Keratinocyte (primary cell): Measurements from ENCODE around the gene RPS6KA5.
"Not testable (repeated sequence)": the region's sequence is repeated elsewhere in the genome, so short reads cannot be mapped to it uniquely, and the experiment has no call there.

ENCODE experiments used
- EZH2 ChIP-seq: IDR thresholded peaks from one replicate; pipeline ENCODE4 v1.6.1; 2012; ENCODE audit warnings: inconsistent platforms, mild to moderate bottlenecking, low read length, moderate library complexity
- TF ChIP-seq, protein P1 (sequence below), 3 experiments: IDR thresholded peaks in 1 of 3; conservative IDR thresholded peaks in 1 of 3; optimal IDR thresholded peaks in 1 of 3; 2 replicates in 2 of 3; 3 replicates in 1 of 3; pipeline versions ENCODE3 to v1.5.1; 2011; ENCODE audit warnings: low read length in 3 of 3, mild to moderate bottlenecking in 3 of 3, moderate library complexity in 2 of 3, control low read depth in 1 of 3, inconsistent platforms in 1 of 3; ENCODE audit not compliant: insufficient read depth in 2 of 3; ENCODE audit errors: extremely low read depth in 1 of 3

DNA sequence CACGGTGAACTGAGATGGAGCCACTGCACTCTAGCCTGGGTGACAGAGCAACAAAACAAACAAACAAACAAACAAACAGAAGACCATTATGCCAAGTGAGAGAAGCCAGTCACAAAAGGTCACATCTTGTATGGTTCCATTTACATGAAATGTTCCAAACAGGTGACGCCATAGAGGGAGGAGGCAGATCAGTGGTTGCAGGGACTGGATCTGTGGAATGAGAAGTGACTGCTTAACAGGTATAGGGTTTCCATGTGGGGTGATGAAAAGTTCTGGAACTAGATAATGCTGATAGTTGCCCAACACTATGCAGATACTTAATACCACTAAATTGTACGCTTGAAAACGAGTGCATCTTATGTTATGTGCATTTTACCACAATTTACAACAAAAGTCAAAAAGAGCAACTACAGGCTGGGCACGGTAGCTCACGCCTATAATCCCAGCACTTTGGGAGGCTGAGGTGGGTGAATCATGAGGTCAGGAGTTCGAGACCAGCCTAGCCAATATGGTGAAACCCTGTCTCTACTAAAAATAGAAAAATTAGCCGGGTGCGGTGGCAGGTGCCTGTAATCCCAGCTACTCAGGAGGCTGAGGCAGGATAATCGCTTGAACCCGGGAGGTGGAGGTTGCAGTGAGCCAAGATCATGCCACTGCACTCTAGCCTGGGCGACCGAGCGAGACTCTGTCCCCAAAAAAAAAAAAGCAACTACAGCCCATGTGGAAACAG is 33.5 kb upstream of the RPS6KA5 start:
- TF ChIP-seq, protein P1, sequence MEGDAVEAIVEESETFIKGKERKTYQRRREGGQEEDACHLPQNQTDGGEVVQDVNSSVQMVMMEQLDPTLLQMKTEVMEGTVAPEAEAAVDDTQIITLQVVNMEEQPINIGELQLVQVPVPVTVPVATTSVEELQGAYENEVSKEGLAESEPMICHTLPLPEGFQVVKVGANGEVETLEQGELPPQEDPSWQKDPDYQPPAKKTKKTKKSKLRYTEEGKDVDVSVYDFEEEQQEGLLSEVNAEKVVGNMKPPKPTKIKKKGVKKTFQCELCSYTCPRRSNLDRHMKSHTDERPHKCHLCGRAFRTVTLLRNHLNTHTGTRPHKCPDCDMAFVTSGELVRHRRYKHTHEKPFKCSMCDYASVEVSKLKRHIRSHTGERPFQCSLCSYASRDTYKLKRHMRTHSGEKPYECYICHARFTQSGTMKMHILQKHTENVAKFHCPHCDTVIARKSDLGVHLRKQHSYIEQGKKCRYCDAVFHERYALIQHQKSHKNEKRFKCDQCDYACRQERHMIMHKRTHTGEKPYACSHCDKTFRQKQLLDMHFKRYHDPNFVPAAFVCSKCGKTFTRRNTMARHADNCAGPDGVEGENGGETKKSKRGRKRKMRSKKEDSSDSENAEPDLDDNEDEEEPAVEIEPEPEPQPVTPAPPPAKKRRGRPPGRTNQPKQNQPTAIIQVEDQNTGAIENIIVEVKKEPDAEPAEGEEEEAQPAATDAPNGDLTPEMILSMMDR (optimal IDR thresholded peaks at IDR 0.05 in 1 of 3, IDR thresholded peaks at IDR 0.05 in 1 of 3, conservative IDR thresholded peaks at IDR 0.05 in 1 of 3; ENCODE audit: extremely low read depth in 1 of 3, insufficient read depth in 2 of 3, low read length in 3 of 3): not testable (repeated sequence)
- not testable (repeated sequence) for TF ChIP-seq EZH2
